ENCODE measurements around the gene KIAA0753.
A peak's percentile ranks its signal among the peaks of the same experiment; 100 is the strongest.

KIAA0753 gene

DNA sequence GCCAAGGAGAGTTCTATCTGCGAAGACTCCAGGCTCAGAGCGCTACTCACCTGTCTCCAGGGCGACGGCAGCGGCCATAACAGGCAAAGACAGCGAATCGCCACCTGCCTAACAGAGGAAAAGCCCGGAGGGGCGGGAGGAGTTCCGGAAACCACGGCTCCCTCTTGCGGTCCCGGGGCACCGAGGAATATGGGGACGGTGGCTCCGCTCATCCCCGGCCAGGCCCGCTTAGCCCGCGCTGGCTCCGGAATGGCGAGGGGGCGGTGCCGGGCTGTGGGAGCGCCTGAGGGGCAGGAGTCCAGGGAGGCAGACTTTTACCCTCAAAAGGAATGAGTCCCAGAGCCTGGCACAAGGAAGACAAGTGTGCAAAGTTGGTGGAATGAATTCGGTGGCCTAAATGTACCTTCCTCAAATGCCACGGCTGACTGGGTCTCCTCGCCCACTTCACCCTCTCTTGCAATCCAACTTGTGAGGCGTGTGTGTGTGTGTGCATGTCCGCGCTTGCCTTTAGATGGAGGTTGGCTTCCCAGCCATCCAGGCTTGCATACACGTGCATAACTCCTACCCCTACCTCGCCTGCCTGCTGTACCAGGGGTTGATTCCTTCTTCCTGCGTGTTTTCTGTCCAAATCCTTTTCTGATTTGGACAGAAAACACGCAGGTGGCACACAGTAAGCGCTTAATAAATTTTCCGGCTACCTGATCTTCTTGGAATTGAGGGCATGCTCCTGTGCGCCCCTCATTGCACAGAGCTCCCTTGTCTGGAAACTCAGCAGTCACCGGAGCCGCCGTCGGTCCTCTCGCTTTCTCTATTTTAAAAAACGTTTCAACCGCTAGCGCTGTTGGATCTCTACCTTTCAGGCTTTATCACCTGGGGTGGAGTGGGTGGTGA is 14.6 kb upstream of the KIAA0753 start:
- H3K27ac ChIP-seq (ENCODE audit: low read depth, low read length): no peak overlapping the region
- H3K4me1 ChIP-seq (ENCODE audit: insufficient read depth, low read length): peaks cover 14% of the 10 kb centered on the region
- H3K9me3 ChIP-seq (ENCODE audit: low read length): no peaks in the 10 kb centered on the region
- peaks cover 12 to 18% of the 10 kb centered on the region in 2 donors for H3K27me3 ChIP-seq (ENCODE audit: control insufficient read depth in 1 of 2, insufficient read depth in 2 of 2, low read length in 2 of 2)
- no peak overlapping the region for H3K9ac ChIP-seq (ENCODE audit: low read length)
- no peaks in the 10 kb centered on the region for H3K36me3 ChIP-seq (ENCODE audit: insufficient read depth, low read length)
- no peak overlapping the region for H3K4me3 ChIP-seq (ENCODE audit: low read depth in 1 of 2, low read length in 2 of 2)

DNA sequence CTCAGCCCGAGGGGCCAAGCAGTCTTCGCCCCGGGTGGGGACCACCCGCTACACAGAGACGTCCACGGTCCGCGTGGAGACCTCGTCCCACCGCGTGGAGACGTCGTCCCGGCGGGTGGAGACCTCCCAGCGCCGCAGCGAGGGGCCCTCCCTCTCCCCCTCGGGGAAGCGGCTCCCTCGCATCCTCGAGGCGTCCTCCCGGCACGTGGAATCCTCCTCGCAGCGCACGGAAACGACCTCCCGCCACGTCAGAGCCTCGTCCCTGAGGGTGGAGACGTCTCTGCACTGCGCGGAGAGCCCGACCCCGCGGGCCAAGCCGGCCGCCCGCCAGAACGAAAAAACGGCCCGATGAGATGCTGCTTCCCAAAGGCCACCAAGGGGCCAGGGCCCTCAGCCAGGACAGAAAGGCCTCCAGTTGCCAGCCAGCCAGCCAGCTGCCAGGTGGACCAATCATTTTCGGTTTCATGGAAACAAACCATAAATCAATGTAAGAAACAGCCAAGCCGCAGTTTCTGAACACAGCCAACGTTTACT is 11.5 kb upstream of the KIAA0753 start:
- Histone ChIP-seq H3K9ac (ENCODE audit: low read length) (no peak overlapping the region), H3K9me3 (ENCODE audit: low read length) (no peaks in the 10 kb centered on the region), H3K27ac (ENCODE audit: low read depth, low read length) (peak overlapping the region; percentile 1), H3K36me3 (ENCODE audit: insufficient read depth, low read length) (peaks cover 24% of the 10 kb centered on the region), H3K4me3 (ENCODE audit: low read depth in 1 of 2, low read length in 2 of 2) (peak overlapping the region; percentile 34 to 99), H3K4me1 (ENCODE audit: insufficient read depth, low read length) (peaks cover 22% of the 10 kb centered on the region), H3K27me3 (ENCODE audit: control insufficient read depth in 1 of 2, insufficient read depth in 2 of 2, low read length in 2 of 2) (peaks cover 12 to 13% of the 10 kb centered on the region in 2 donors)

DNA sequence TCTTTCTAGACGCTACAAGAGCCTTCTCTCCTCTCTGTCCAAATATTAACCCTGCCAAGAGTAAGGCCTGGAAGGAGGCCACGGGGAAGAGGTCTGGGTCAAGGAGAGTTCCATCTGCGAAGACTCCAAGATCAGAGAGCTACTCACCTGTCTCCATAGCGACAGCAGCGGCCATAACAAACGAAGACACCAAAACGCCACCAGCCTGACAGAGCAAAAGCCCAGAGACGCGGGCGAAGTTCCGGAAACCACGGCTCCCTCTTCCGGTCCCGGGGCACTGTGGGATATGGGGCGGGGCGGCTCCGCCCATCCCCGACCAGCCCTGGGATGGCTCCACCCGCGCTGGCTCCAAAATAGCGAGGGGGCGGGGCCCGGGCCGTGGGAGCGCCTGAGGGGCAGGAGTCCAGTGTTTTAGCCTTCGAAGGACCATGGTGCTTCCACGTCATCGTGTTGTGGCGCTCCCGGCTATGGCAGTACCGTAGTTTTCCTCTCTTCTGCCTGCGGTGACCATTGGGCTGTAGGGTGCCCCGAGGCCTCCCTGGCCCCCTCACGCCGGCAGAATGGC is 10.9 kb upstream of the KIAA0753 start, which contains the start of the genes C17orf100 and MED31:
Gene C17orf100 (plus strand): TSS at position 409 of the 565 bp plus-strand sequence. CDS start 152 bp downstream, at position 561.
Gene MED31 (minus strand): TSS at position 252 of the 565 bp plus-strand sequence. CDS start 77 bp downstream, at position 175.
- H3K36me3 ChIP-seq (ENCODE audit: insufficient read depth, low read length): peaks cover 24% of the 10 kb centered on the region
- H3K4me1 ChIP-seq (ENCODE audit: insufficient read depth, low read length): peaks cover 22% of the 10 kb centered on the region
- H3K27me3 ChIP-seq (ENCODE audit: control insufficient read depth in 1 of 2, insufficient read depth in 2 of 2, low read length in 2 of 2): peaks cover 12 to 13% of the 10 kb centered on the region in 2 donors
- H3K9ac ChIP-seq (ENCODE audit: low read length): peak within 1 kb of the TSS; percentile 94
- H3K4me3 ChIP-seq (ENCODE audit: low read depth in 1 of 2, low read length in 2 of 2): peak within 1 kb of the TSS; percentile 34 to 99
- H3K9me3 ChIP-seq (ENCODE audit: low read length): no peaks in the 10 kb centered on the region
- H3K27ac ChIP-seq (ENCODE audit: low read depth, low read length): peak within 1 kb of the TSS; percentile 66

DNA sequence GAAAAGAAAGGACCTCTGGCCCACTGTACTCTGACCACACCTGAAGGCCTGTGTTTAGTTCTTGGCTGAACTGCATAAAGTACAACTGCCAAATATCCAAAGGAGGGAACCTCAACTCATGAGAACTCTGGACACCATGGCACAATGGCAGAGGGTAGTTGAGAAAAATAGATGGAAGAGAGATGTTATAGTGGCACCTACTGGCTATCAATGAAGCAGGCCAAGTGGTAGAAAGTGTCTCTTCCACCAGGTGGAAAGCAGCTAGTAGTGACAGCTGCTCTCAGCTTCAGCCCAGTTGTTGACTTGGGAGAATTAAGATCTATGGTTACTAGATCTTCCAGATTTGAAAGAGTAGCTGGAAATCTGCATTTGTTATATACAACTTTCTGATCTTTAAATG is 7.7 kb upstream of the KIAA0753 start:
- no peak overlapping the region for H3K4me3 ChIP-seq (ENCODE audit: low read depth in 1 of 2, low read length in 2 of 2)
- H3K4me1 ChIP-seq (ENCODE audit: insufficient read depth, low read length): peaks cover 22% of the 10 kb centered on the region
- no peak overlapping the region for H3K9ac ChIP-seq (ENCODE audit: low read length)
- no peaks in the 10 kb centered on the region for H3K27me3 ChIP-seq (ENCODE audit: control insufficient read depth in 1 of 2, insufficient read depth in 2 of 2, low read length in 2 of 2)
- H3K27ac ChIP-seq (ENCODE audit: low read depth, low read length): no peak overlapping the region
- H3K36me3 ChIP-seq (ENCODE audit: insufficient read depth, low read length): peaks cover 48% of the 10 kb centered on the region
- no peaks in the 10 kb centered on the region for H3K9me3 ChIP-seq (ENCODE audit: low read length)

DNA sequence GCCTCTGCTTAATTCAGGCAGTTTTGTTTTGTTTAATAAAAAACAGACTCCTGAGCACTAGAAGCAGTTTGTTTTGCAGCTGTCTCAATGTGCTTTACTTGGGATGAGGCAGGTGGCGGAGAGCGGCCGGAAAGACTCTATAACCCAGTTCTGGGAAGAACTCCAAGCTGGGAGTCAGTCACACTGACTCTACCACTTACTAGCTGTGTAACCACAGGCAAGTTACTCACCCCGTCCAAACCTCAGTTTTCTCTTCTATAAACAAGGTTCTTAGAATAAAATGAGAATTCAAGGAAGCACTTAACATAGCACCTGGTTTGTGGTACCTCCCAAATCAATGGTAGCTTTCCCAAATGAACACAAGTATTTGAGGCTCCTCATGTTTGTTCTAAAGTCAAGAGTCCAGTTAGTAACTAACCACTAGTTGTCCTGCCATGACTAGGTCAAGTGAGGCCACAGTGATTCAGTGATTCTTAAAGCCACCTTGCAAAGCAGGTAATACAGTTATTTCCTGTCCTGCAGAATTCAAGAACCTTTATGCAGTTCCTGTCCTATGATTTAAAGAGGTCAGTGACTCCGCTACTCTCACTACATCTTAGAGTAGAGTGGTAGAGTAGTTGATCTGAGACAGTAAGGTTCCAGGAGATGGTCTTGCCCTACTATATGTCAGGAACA is 3.1 kb upstream of the KIAA0753 start:
- peaks cover 45% of the 10 kb centered on the region for H3K36me3 ChIP-seq (ENCODE audit: insufficient read depth, low read length)
- H3K9ac ChIP-seq (ENCODE audit: low read length): no peak overlapping the region
- H3K27ac ChIP-seq (ENCODE audit: low read depth, low read length): no peak overlapping the region
- H3K27me3 ChIP-seq (ENCODE audit: control insufficient read depth in 1 of 2, insufficient read depth in 2 of 2, low read length in 2 of 2): no peaks in the 10 kb centered on the region
- H3K9me3 ChIP-seq (ENCODE audit: low read length): no peaks in the 10 kb centered on the region
- no peak overlapping the region for H3K4me3 ChIP-seq (ENCODE audit: low read depth in 1 of 2, low read length in 2 of 2)
- peaks cover 25% of the 10 kb centered on the region for H3K4me1 ChIP-seq (ENCODE audit: insufficient read depth, low read length)

DNA sequence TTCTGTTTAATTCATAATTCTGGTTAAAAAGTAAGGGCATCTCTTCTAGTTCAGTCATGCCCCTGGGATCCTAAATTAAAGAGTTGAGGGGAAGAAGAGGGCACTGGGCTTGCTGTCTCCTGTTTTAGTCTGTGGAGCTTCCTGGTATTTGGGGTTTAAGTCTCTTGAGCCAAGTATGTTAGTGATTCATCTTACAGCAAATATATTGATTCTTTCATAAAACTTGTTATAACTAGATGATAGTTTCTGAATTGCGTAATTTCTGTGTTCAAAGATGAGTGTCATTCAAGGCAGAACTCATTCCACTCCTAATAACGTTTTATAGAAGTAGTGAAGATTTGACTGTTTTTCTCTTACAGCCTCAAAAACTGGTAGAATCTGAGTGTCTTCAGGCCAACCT is 2.1 kb upstream of the KIAA0753 start:
- Histone ChIP-seq H3K27me3 (ENCODE audit: control insufficient read depth in 1 of 2, insufficient read depth in 2 of 2, low read length in 2 of 2) (no peaks in the 10 kb centered on the region), H3K4me3 (ENCODE audit: low read depth in 1 of 2, low read length in 2 of 2) (no peak overlapping the region), H3K9me3 (ENCODE audit: low read length) (no peaks in the 10 kb centered on the region), H3K4me1 (ENCODE audit: insufficient read depth, low read length) (peaks cover 28% of the 10 kb centered on the region), H3K27ac (ENCODE audit: low read depth, low read length) (no peak overlapping the region), H3K36me3 (ENCODE audit: insufficient read depth, low read length) (peaks cover 35% of the 10 kb centered on the region), H3K9ac (ENCODE audit: low read length) (no peak overlapping the region)

DNA sequence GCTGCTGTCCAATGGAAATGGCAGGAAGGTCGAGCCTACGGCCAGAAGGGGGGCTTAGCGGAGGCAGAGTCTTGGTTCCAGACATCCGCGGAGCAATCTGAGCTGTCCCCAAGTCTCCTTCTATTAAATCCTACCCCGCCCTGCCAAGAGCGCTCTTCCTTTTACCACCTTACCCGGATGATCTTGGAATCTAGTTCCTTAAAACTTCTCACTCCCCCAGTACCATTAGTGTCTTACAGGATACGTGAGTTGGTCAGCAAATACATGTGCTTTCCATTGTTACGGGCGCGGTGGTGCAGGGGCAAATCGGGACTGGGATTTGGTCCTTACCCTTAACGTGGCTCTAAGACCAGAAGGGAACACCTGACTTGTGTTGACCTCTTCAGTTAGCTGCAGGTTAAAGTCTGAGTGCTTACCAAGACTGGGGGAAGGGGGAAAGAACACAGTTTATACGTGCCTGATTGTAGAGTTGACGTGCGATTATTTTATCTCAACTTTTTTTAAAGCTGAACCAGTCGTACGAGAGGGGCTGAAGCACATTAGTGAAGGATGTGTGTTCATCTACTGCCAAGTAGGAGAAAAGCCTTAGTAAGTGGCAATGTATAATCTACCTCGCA is 844 bp upstream of the KIAA0753 start:
- peaks cover 29% of the 10 kb centered on the region for H3K36me3 ChIP-seq (ENCODE audit: insufficient read depth, low read length)
- H3K27me3 ChIP-seq (ENCODE audit: control insufficient read depth in 1 of 2, insufficient read depth in 2 of 2, low read length in 2 of 2): no peaks in the 10 kb centered on the region
- H3K4me3 ChIP-seq (ENCODE audit: low read depth in 1 of 2, low read length in 2 of 2): peak overlapping the region; percentile 90 to 93
- no peaks in the 10 kb centered on the region for H3K9me3 ChIP-seq (ENCODE audit: low read length)
- peak overlapping the region; percentile 91 for H3K27ac ChIP-seq (ENCODE audit: low read depth, low read length)
- H3K4me1 ChIP-seq (ENCODE audit: insufficient read depth, low read length): peaks cover 25% of the 10 kb centered on the region
- H3K9ac ChIP-seq (ENCODE audit: low read length): peak overlapping the region; percentile 62

DNA sequence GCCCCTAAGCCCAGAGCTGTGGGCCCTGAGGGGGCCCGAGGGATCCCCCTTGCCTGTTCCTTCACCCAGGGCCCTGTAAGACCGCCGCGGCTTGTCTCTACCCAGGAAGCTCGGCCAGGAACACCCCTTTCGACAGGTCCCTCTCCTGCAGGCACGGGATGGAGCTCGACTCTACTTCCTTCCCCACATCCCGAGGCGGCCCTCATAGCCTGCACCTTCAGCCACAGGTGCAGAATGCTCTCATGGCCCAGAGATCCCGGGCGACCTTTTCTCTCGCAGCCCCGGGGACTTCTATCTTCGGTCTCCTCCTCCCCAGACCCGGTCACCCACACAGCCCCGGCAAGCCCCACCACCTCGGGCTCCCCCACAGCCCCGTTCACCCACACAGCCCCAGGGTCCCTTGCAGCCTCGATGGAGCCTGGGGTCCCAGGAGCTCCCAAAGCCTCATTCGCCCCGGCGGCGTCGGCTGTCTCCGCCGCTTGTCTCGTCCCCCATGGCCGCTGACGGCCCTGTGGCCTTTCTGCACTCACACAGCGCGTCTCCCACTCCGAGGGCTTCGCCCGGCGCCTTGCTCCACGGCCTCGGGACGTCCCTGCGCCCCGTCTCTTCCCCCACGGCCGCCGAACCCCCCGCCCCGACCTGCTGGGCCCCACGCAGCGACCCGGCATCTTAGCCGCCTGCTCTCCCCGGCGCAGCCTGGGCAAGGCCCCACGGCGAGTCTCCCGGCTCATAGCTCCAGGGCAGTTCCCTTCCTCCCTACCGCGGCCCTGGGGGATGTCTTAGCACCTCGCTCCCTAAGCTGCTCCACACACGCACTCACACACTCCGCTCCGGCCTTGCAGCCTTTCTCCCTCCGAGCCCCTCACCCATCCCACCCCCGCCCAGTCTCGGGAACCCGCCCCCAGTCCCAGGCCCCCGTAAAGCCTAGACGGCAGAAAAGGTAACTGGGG is 650 bp downstream of the KIAA0753 start:
- peak overlapping the region; percentile 91 for H3K27ac ChIP-seq (ENCODE audit: low read depth, low read length)
- peak overlapping the region; percentile 90 to 93 for H3K4me3 ChIP-seq (ENCODE audit: low read depth in 1 of 2, low read length in 2 of 2)
- H3K4me1 ChIP-seq (ENCODE audit: insufficient read depth, low read length): peaks cover 25% of the 10 kb centered on the region
- H3K27me3 ChIP-seq (ENCODE audit: control insufficient read depth in 1 of 2, insufficient read depth in 2 of 2, low read length in 2 of 2): no peaks in the 10 kb centered on the region
- no peaks in the 10 kb centered on the region for H3K9me3 ChIP-seq (ENCODE audit: low read length)
- peak overlapping the region; percentile 35 for H3K9ac ChIP-seq (ENCODE audit: low read length)
- H3K36me3 ChIP-seq (ENCODE audit: insufficient read depth, low read length): peaks cover 17% of the 10 kb centered on the region

DNA sequence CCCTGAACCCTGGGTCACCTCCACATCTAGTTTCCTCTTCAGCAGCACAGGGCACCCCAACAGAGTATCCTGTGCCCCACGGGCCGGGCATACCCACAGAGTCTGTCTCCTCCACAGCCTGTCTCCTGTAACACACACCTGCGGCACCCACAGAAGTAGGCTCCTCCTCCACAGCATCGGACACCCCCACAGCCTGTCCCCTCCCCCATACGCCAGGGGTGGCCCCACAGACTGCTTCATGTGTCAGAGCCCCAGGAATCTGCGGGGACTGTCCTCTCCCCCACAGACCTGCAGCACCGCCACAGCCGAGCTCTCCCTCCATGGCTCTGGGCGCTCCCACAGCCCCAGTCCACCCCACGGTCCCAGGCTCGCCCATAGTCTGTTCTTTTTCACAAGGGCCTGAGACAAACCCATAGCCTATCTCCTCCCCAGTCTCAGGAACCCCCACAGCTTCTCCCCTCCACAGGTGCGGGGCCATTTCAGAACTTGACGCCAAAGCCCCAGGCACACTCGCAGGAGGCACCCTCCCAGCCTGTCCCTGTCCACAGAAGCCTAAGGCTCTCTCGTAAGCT is 1.4 kb downstream of the KIAA0753 start:
- H3K9ac ChIP-seq (ENCODE audit: low read length): peak overlapping the region; percentile 35
- H3K36me3 ChIP-seq (ENCODE audit: insufficient read depth, low read length): peaks cover 10% of the 10 kb centered on the region
- no peaks in the 10 kb centered on the region for H3K9me3 ChIP-seq (ENCODE audit: low read length)
- peak overlapping the region; percentile 90 to 93 for H3K4me3 ChIP-seq (ENCODE audit: low read depth in 1 of 2, low read length in 2 of 2)
- no peaks in the 10 kb centered on the region for H3K27me3 ChIP-seq (ENCODE audit: control insufficient read depth in 1 of 2, insufficient read depth in 2 of 2, low read length in 2 of 2)
- peak overlapping the region; percentile 48 for H3K27ac ChIP-seq (ENCODE audit: low read depth, low read length)
- peaks cover 25% of the 10 kb centered on the region for H3K4me1 ChIP-seq (ENCODE audit: insufficient read depth, low read length)
